NCI-H146 treated with DMSO at 0.1 percent for 48 hours (cell line): ENCODE measurements around the gene RBM7.

Source experiments
- DNase-seq: peaks from one replicate; lab custom pipeline; 2025; ENCODE audit not compliant: unreplicated experiment; lab: John Stamatoyannopoulos, UW

Gene RBM7

DNA sequence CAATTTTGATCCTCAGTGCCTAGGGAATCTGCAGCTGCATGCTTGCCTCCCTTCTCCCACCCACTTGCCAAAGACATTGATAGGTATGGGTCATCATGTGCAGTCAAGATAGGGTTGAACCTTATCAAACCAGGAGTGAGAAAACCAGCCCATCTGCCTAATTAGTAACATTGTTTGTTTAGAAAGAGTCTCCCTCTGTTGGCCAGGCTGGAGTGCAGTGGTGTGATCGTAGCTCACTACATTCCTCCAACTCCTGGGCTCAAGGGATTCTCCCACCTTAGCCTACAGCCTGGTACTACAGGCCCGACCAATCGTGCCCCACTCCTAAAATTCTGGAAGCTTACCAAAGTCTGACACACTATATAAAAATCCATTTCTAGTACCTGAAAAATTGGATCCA is 4.7 kb upstream of the RBM7 start:
- peak; percentile 38 for DNase-seq

DNA sequence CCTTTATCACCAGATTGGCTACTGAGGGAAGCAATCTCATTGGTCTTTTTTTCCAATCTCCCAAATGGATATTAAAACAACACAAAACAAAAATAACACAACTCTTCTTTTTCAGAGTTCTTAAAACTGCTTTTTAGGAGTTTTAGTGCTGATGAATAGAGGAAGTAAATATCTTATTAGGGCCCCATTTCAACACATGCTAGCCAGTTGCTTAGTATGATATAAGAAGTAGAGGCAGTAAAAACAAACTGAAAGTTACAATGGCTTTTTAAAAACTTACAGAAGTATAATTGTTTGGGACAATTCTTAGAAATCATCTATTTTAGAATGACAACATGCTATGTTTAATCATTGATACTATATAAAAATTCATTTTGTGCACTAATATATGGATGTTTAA is 3.5 kb upstream of the RBM7 start:
- DNase-seq: no peak

DNA sequence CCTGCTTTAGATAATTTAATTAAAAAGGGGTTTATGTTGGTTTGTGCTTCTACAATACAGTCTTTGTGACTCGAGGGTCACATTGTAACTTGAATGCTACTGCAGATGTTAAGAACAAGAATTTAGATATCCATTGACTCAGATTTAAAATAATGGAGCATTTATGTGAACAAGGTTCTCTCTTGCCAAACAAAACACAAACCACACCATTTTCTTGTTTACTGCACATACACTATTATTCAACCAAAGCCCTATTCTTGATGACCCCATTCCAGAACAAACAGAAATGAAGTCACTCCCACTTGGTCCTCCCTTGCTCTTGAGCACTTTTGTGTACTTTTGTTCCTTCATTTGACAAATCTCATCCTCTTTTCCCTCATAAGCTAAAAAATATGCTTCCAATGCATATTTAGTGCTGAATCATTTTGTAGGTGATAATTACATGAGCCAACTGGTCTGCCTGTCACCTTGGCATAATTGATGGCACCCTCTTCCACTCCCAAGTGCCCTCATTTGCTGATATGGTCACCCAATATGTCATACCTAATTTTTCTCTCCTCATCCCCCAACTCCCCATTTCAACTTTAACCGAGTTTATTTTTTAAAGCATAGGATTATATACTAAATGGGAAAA is 3.0 kb upstream of the RBM7 start:
- DNase-seq: no peak

DNA sequence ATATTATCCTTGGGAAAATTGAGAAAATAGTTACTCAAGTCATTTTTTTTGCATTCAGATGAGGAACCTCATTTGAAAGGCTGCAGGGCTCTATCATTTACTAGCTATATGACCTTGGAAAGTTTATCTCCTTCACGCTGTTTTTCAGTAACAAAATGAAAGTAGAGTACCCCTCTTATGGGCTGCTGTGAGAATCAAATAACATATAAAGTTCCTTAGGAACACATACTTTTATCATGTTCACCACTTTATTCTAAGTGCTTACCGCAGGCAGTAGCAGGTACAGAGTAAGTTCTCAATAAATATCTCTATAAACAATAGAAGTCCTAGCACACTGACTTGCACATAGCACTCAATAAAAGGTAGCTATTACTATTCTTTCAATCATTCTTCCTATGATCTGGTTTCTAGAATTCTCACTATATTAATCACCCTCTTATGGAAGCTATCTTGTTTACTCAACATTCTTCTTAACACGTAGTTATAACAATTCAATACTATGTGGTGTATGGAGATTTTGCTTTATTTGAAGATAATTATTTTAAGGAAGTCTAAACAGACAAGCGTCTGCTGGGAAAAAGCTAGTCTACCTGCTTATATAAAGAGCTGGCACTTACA is 2.1 kb upstream of the RBM7 start:
- no peak for DNase-seq

DNA sequence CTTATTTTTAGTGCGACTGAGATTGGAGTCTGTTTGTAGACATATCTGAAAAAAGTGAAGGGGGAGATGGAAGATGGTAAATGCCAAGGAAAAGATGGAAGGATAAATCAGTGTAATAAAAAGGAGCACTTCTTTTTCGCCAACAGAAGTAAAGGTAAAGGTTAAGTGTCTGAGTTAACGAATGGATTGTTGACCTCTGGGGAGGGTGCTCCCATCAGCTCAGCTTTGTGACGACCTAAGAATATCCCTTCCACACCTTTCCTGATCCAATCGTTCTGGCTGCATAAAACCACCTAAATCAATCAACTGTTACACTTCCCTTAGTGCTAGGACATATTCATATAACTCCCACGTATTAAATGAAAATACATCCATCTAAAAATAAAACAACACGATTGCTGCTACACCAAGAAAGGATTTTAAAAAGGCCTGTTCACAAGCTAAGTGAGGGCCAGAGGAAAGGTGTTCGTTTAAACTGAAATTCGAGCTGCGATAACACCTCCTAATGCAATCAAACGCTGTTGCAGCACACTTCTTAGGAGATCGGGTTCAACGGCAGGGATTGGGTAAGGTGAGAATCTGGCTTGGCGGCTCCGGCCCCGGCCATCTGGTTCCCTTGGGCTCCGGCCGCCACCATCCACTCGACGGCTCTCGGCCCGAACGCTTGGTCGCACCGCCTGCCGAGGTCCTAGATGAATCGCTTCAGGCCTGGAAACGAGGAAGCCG is 813 bp upstream of the RBM7 start:
- DNase-seq: peak; percentile 59

DNA sequence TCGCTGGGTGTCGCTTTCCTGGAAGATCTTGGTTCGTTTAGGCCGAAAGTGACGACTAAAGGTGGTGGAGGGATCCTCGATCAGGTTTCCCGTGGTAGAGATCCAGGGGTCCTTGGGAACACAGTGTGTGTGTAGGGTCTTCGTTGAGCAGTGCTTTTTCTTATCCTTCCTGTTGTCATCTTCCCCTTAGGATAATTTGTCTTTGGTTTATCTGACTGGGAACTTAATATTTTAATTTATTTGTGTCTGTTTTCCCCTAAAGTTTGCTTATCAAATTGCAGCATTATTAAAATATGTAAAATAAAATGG is 403 bp downstream of the RBM7 start:
- peak; percentile 70 for DNase-seq

DNA sequence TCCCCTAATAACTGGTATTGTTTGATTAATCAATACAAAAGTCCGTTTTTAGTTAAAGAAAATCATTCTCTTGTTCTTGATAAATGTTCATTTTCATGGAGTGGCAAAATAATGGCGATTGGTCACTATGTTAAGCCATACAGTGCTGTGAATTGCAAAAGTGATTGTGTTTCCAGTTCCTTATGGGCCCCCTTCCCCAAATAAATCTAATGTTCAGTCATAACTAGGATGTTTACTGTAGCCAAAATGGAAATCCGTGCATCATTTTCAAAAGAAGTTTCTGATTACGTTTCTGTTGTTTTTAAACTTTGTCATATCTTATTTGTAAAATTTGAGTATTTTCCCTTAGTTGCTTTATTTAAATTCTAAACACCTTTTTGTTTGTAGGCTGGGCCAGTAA is 845 bp downstream of the RBM7 start:
- no peak for DNase-seq

DNA sequence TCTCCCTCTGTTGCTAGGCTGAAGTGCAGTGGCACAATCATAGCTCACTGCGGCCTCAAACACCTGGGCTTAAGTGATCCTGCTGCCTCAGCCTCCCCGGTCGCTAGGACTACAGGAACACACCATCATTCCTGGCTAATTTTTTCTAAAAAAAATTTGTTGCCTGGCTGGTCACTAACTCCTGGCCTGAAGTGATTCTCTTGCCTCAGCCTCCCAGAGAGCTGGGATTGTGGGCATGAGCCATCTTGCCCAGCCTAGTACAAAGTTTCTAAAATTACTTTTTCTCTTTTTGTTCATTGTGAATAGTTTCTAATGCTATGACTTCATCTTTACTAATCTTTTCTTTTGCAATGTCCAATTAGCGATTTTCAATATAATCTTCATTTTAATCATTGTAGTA is 12.5 kb downstream of the RBM7 start:
- DNase-seq: no peak

DNA sequence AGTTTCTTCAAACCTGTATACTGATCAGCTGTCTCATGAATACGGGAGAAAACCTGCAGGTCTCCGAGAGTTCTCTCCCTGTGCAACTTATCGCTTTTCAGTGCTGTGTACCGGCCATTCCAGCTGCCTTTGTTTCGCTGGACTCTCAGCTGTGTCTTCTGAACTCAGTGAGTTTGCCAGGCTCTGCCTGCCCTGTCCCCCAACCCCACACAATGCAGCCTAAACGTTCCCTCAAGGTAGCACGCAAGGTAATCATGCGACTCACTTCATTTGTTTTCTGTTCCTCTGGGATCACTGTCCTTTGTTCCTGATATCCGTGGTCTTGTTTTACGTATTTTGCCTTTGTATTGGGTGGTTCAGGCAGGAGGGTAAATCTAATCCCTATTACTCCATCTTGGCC is 13.5 kb downstream of the RBM7 start:
- no peak for DNase-seq

DNA sequence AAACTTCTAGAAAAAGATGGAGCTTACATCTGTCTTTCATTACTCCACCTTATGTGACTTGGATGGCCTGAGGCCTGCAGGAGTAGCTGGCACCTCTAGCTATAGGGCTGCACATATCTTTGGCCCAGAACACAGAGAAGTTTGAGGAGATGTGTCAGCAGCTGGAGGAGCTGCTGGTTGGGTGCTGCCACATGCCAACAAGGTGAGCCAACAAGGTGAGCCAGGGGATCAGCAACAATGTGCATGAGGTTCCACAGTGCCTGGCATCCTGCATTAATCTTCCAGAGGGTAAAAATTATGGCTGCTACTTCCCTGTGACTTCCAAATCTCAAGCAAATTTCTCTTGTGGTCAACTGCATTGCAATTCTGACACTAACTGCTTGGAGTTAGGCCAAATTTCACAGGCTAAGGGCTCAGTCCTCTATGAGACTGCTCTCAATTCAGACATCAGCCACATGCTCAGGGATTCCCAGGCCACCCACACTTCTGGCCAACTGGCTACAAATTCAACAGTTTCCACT is 16.0 kb downstream of the RBM7 start:
- DNase-seq: no peak

DNA sequence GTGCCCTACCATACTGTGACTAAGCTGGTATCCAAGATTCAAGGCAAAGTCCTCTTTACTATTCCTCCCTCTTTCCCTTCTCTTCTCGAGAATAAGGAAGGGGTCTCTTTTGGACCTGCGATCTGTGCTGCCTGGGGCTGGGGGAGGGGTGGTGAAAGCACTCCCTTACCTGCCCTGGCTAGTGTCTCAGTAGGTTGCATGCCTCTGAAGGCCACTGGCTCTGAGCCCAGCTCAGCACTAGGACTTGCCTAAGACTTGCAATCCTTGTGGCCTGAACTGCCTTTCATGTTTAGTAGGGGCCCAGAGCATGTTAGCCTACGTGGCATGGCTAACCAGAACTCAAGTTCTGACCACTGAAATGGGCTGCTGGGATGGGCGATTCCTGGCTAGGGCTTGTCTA is 25.8 kb downstream of the RBM7 start:
- no peak for DNase-seq

DNA sequence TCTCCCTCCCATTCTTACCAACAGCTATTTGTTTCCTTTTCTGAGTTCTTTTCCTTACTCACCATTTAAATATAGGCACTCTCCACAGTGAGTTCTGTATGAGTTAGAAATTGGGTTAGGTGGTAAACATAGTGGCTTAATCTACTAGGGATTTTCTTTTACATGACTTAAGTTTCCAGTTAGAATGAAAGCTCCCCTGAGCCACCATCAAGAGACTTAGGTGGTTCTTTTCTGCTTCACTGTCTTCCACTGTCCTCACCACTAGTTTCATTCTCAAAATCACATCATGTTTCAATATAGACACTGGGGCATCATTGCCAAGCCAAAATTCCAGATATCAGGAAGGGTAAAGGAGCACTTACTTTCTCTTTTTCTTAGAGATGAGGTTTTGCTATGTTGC is 29.8 kb downstream of the RBM7 start:
- no peak for DNase-seq

DNA sequence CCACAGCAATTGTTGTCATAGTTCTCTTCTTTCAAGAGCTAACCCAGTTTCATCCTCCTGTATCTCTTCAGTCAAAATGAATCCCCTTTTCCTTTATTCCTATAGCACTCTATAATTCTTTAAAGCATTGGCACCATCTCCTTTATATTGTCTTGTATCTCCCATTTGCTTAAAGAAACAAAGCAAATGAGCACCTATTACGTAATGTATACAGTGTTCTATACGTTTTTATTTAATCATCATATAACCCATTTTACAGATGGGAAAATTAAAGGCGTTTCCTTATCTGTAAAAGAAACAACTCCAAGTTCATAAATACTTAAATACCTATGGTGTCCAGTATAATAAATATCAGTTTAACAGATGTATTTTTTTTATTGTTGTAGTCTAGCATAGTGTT is 32.4 kb downstream of the RBM7 start:
- no peak for DNase-seq

DNA sequence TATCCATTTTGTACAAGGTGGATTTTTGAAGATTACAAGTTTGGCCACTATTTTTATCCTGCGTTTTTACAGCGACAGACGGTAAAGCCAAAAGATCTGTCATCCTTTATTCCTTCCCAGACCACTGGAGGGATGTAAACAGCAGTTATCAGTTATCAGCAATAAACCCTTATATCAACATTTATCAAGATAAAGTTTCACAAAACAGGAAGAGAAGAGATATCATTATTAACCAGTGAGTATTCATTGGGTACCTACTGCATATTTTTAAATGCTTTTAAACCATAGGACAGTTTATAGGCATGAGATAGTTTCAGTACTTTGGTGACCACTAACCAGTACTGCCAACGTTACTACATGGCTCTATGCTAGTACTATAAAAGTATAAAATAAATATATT is 32.9 kb downstream of the RBM7 start:
- no peak for DNase-seq

DNA sequence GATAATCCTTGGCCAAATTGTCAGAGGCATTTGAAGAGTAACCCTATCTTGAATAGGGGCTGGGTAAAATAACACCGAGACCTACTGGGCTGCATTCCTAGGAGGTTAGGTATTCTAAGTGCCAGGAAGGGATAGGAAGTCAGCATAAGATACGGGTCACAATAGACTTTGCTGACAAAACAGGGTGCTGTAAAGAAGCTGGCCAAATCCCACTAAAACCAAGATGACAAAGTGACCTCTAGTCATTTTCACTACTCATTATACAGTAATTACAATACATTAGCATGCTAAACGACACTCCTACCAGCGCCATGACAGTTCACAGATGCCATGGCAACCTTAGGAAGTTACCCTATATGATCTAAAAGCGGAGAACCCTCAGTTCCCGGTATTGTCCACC is 37.8 kb downstream of the RBM7 start:
- no peak for DNase-seq

DNA sequence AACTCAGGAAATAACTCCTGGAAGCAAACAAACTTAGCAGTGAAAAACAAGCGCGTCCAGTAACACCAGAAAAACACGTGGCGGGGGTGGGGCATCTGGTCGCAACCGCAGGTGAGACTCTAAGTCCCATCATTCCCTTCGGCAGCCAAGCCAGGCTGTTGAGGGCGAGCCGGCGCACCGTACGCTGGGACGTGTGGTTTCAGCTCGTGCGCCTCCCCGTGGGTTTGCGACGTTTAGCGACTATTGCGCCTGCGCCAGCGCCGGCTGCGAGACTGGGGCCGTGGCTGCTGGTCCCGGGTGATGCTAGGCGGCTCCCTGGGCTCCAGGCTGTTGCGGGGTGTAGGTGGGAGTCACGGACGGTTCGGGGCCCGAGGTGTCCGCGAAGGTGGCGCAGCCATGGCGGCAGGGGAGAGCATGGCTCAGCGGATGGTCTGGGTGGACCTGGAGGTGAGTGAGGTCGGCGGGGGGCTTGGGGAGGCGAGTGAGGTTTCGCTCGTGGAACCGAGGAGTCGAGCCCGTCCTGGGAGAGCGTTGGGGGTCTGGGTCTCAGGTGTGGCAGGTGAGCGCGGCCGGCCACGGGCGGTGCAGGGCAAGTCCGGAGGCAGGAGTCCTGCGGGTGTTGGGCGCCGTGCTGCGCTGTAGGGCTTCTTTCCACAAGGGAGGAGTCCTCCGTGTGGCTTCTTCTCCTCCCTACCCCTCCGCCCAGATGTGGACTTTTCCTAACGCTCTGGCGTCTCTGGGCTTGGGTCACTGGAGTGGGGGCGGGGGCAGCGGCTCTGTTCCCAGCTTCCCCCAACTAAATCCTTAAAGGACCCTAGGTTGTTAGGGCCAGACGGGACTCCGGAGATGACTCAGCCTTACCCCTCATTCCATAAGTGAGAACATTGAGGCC is 39.0 kb downstream of the RBM7 start, which contains the start of gene REXO2:
Gene REXO2, plus strand, starts transcription at position 239 of the 892 bp plus-strand sequence. Its CDS starts 62 bp downstream, at position 301.
- peak; percentile 80 for DNase-seq

DNA sequence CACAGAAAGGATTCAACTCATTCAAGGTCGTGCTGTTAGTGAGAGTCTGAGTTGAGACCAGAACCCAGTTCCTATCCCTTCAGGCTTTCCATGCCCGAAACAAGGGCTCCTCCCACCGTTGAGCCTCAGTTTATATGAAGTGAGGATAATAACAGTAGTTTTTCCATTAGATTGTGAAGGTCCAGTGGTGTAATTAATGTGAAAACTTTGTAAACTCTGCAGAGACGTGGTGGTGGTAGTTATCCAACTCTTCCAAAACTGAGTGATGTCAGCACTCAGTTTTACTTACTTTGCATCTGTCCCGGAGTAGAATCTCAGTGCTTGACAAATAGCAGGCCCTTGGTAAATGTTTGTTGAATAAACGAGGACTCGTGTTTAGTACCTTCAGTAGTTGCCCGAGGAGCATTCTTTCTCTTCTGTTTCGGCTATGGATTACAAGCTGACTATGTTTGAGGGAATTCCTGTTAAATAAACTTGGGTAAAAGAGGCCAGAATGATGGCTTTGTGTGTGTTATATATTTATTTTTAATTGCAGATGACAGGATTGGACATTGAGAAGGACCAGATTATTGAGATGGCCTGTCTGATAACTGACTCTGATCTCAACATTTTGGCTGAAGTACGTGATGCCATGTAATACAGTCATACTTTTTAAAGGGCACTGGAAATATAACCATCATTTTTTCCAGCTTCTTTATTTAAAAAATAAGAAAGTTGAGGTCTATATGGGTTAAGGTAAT is 39.8 kb downstream of the RBM7 start:
- DNase-seq: no peak

DNA sequence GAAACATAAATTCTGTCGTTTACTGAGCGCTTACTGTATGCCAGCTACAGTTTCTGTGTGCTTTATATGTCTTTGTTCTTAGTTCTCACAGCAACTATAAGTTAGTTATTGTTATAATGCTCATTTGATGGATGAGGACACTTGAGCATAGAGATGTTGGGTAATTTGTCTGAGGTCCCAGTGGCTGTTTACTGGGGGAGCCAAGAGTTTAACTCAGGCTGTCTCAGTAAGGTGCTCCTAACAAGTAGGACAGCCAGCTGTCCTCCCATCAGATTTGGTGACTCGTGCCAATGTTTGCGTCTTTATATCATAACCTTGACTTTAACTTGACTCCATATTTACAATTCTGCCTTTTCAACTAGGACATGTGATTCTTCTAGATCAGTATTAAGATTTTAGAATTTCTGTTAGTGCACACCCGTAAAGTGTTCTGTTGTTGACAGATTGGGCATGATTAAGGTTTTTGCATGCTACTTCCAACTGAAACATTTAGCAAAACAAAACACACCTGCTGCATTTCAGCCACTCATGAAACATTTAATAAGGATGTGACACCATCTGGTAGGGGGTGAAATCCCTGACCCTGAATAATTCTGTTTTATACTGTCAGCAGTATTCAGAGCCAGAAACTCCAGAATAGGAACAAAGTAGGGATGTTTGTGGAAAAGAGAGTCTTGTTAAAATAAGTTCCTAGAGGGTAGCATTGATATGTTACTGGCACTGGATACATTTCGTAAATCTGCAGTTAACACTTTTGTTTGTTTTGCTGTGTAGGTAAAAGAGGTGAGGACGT is 40.7 kb downstream of the RBM7 start:
- no peak for DNase-seq

DNA sequence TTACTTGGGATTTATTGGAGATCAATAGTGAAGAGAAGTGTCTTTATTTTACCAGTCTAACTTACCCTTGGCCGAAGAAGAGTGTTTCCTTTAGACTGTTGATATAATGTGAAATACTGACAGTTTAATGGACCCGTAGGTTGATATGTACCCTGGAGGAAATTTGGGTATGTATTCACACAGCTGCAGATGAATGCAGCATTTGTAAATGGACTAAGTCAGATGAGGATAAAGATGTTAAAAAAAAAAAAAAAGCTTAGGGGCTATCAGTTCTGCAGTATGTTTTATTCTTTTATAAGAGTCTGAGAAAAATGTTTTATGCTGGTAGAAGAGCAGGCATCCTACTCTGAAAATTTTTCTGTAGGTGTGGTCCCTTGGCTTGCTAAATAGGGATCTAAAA is 41.5 kb downstream of the RBM7 start:
- no peak for DNase-seq

DNA sequence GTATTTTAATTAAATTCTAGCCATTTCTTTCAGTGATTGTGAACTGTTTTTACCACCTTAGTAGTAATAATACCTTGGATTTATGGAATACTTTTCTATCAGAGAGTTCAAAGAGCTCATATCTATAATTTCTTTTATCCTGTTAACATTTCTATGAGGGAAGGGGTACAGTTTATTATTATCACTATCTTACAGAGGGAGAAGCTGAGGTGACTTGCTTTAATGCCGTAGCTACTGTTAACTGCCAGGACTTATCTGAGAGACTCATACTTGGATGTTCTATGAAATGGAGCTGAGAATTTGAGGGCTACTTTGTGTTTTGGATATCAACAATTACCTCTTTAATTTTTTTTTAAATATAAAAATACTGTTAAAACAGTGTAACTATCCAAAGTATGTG is 42.1 kb downstream of the RBM7 start:
- DNase-seq: no peak
